GM21717 (cell line): Measurements from ENCODE around the gene LBR.

Experiments
- ATAC-seq: cut with Tn5 transposase; IDR thresholded peaks from one replicate; pipeline ENCODE4 v1.9.1; 2021; ENCODE audit warnings: mild to moderate bottlenecking, moderate library complexity; ENCODE audit not compliant: unreplicated experiment

The LBR gene

DNA sequence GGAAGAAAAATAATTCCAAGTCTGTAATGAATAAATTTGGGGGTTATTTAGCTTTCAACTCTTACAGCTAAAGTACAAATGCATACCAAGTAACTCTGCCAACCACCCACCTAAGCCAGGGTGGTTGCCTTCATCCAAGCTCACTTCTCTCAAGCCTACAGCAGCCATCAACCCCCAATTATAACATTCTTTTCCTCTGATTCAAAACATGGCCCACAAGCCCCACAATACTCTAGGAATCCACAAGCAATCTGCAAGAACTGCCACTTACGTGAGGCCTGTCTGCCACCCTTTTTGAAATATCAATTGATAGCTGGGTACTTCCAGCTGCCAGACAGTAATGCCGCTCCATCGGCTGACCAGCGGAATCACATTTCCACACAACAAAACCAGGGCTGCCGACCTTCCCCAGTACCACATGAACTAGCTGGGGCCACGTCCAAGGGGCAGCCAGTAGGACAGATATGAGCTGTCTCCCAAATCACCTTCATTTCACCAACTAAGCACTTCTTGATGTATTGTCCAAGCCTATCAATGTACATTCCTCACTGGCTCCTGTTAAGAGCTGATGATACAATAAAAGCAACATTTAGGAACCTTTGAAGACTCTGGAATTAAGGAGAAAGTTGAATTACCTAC lies 3.2 kb downstream of the LBR start:
- ATAC-seq, result no peak

DNA sequence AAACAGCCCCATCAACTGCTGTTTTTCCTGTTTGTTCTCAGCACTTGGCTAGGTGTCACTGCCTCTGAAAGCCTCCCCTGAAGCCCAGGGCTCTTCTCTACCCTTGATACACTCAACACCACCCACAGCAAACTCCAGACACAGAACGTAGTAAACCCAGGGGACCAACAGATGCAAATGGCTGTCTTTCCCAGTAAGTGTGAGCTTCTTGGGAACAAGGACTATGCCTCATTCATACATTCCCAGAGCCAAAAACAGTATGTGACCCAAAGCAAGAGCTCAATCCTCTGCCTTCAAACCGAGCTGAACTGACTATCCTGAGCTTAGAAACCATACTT lies 4.4 kb downstream of the LBR start:
- no peak for ATAC-seq

DNA sequence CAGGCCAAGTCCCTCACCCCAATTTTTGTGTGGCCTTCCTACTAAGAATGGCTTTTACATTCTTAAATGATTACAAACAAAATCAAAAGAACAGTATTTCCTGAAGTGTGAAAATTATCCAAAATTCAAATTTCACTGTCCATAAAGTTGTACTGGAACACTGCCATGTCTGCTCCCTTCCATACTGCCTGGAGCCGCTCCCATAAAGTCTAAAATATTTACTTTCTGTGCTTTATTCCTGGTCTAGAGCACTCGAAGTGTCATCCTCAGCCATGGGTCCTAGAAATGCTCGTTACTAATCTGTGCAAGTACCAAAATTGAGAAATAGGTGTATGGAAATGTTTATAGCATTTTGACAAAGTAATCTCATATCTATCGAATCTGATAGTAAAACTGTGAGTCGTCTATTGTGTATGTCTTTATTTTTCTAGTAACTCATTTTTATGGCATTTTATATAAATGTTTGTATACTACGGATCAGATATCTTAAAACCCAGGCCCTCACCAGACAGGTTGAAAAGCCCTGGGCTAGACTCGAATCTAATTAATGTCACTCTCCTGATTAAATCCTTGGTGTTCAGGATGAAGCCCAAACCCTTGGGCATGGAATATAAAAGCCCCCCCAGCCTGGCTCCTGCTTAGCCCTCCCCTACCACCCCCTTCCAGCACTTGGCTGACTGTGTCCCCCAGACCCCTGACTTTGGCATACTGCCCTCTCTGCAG lies 4.9 kb downstream of the LBR start:
- ATAC-seq, result no peak

DNA sequence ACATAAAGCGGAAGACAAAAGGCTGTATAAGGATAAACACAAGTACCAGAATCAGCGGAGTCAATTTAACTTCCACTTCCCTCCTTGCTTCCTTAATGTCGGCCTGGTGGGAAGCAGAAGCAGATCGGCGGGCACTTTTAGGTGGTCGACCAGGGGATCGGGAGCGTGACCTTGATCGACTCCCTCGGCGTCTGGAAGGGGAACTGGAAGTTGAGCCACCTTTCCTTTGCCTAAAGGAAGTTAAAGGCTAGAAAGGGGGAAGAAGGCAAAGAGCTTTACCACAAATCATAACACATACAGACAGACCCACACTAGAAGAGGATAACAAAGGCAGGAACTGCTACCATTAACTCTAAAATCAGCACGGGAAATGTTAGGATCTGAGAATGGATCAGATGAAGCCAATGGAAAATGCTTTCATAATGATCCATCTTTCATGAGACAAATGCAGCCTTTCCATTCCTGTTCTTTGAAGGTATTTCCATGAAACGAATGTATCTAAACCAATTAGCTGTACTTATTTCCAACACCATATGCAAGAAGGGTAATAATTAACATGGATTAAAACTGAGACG lies 5.7 kb downstream of the LBR start:
- no peak for ATAC-seq

DNA sequence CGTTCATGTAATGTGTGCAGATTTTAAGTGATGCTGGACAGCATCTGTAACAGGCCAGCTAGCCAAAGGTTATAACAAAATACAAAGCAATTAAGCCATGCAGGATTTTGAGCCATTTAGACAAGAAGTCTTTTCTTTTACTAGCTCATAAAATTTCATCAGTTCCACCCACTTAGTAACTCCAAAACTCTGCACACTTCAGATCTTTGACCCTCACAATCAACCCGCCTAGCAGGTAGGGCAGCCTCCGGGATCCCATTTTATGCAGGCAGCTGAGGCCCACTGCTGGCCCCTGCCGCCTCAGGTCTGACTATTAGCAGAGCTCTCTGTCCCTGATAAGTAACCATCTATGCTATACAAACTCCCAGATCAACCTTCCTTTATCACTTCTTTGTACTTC lies 9.2 kb downstream of the LBR start:
- ATAC-seq, result no peak

DNA sequence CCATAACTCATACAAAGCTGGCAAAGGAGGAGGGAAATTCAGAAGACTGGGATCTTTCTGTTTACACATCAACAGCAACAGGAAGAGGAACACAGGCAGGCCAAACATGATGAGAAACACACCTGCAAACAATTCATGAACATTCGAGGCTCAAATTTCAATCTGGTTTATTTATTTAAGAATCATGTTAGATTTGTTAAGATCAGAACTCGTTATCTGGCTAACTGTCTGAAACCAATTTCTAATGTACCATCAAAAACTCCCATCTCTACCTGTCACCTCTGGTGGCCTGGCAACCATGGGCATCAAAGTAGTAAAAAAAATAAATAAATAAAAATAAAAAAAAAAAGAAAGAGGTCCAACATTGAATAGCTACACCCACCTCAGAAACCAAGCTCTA lies 9.8 kb downstream of the LBR start:
- ATAC-seq, result no peak

DNA sequence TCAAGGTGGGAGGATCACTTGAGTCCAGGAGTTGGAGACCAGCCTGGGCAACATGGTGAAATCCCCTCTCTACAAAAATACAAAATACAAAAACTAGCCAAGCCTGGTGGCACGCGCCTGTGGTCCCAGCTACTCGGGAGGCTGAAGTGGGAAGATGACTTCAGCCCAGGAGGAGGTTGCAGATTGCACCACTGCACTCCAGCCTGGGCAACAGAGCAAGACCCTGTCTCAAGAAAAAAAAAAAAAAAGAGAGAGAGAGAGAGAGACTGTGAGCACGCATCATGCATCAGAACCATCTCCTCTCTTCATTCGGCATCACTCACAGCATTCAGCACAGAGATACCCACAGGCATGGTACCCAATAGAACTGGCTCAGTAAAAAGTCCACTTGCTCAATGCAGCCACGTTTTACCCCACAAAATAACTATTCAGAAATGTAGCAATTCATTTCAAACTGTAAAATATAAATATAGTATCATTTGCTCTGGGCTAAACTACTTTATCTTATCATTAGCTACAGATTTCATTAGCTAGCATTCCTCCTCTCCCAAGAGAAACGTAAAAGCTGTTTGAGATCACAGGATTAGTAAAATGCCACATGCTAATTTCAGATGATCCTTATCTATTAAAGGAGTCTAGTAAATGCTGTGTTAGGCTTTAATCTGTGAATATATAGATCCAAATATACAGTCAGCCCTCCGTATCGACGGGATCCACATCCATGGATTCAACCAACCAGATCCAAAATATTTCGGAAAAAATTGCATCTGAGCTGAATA lies 11.7 kb downstream of the LBR start:
- ATAC-seq, result no peak

DNA sequence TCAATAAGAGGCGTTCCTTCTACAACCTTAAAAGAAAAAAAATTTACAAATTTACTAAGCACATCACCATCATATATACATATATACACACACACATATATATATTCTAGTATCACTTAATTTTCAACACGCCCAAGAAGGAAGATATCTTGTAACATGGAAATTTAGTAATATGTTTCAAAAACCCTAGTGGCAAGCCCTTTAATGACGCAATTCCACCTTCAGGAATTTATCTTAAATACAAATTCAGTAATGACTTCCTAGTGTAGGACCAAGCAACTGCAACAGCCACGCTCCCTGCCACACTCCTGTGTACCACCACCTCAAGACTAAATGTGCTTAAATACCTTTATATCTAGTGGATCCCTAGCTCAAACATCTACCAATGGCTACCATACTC lies 12.5 kb downstream of the LBR start:
- ATAC-seq, result no peak

DNA sequence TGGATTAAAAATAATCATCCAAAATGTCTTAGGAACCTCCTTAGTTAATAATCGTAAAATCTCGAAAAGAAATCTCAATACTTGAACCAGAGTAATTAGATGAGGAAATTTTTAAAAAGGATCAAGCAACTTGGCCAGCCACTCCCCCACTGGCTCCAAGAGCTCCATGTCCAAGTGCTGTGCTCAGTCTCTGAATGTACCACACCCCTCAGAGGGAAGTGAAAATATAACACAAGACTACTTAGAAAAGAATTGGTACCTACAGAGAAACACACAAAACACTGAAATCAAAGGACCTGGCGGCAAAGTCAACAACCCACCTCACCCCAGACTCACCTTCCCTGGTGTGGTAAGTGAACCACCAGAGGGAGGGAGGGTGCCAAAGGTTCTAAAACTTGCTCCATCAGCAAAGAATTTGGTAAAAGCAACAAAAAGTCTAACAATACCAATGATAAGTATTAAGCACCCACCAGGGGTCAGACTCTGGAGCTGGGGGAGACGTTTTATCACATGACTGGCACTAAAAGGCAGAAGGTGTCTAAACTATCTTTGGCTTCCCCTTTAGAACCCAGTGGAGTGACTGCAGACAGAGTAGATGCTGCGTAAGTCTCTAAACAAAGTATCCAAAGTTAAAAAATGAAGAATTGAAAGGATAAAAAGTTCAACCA lies 14.0 kb downstream of the LBR start:
- peak; percentile 49 for ATAC-seq

DNA sequence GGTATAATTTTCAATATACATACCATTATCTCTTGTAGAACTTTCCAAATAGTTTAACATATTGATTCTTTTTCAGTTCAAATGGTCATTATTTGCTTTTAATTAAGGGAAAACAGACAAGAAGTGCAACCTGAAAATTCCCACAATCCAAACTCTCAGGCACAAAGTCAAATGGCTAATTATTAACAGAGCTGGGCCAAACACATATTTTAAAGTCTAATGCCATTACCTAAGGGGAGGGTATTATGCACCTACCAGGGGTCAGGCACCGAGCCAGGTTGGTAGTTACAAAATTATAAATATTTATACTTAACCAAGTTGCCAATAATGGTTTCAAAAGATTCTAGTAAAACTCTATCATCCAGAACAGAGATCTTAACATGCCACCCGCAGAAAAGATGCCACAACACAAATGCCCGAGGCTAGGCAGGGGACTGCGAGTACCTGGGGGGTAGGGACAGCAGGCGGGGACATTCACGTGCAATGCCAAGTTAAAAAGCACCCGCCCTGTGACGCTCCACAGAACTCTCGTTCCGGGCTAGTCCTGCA lies 15.0 kb downstream of the LBR start:
- no peak for ATAC-seq

DNA sequence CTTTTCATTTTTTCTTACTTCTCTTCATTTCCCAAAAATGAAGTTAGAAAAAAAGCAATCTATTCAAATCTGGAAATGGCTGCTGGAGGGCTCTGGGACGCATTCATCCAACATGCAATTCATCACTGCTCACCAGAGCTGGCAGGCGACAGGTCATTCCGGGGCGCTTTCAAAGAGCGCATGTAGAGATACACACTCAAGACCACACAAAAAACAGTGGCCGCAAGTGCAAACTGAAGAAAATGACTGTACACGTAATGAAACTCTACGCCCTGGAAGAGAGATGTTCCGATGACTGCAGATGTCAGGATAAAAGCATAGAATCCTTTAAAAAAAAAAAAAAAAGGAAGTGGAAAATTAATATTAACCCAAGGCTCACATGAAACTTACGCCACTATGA lies 15.5 kb downstream of the LBR start:
- no peak for ATAC-seq

DNA sequence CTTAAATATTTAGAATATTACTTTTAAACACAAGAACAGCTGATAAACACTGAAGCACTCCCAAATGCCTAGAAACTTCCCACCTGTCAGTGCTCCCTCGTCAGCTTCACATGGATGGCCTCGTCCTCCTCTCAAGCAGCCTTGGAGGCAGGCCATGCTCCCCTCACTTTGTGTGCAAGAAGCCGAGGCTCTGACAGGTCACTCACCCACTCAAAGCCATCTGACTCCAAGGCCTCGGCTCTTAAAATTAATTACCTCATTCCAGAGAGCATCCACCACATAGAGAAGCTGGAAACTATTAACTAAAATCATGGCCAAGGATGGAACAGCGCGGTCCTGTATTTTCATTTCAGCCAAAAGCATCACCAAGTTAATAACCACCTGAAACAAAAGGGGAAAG lies 17.8 kb downstream of the LBR start:
- no peak for ATAC-seq

DNA sequence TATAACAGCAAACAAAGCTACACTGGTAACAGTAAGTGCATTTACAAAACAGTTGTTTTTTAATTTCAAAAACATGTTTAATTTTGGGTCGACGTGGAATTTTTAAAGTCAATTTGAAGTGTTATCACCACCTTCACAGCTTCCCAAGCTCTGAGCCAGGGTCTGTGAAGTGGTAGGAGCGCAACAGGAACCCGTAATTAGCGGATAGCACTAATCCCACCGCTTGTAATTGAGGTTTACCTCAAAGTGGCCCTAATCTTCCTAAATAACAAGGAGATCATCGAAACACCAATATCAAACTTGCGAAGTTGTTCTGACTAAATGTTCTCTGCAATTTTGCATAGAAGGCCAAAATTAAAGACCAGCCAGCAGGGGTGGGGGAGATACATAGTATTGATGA lies 18.8 kb downstream of the LBR start:
- no peak for ATAC-seq

DNA sequence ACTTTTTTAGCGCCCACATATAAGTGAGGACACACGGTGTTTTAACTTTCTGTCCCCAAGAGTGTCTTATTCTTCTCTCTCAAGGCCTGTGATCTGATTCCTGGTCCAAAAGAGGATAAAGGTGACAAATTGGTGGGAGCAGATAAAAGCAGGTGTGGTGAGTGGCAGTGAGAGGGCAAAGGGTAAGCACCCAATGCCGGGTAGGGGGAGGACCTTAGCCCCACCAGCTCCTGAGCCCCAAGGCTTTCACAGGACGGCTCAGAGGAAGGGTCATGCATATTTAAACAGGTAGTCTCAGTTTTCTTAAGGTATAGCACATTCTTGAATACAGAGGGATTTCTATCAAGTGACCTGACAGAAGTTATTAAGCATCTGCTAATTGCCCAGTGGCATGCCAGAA lies 19.6 kb downstream of the LBR start:
- no peak for ATAC-seq

DNA sequence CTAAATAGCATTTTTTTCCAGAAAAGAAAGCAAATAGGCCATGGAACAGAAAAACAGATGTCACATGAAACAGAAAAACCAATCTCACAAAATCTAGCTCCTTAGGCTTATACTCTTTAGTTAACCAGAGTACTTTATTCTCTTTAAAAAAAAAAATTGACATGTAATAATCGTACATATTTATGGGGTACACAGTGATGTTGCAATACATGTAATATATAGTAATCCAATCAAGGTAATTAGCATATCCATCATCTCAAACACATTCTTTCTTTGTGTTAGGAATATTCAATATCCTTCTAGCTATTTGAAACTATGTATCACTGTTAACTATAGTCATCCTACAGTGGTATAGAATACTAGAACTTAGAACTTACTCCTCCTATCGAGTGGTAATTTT lies 20.1 kb downstream of the LBR start:
- no peak for ATAC-seq

DNA sequence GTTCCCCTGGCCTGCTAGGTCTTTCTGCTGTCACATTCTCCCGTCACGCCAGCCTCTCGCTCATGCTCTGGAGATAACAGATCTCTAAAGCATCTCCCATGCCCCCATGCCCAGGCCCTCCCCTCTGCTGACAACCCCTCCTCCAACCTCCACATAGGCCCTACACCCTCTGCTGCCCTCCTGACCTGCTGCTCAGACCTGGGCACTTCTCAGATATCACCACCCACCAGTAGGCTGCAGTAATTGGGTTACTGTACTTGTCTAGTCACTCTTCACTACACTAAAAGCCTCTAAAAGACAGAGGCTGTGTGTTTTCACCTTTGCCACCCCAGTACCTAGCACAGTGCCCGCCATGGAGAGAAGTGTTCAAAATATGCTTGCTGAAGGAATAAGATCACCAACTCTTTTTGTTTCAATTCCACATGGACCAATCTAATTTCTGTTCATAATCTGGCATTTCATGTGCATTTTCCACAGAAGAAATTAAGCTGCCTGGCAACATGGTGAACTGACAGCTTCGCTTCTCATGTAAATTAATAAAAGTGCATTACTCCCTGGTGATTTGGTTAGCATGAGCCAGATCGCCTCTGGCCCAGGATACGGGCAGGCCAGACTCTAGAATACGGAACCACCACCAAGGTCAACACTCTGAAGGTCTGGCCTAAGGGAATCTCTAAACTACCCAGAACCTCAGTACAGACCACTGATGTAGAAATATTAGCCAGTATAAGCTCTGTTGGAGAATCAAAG lies 20.7 kb downstream of the LBR start:
- ATAC-seq, result no peak

DNA sequence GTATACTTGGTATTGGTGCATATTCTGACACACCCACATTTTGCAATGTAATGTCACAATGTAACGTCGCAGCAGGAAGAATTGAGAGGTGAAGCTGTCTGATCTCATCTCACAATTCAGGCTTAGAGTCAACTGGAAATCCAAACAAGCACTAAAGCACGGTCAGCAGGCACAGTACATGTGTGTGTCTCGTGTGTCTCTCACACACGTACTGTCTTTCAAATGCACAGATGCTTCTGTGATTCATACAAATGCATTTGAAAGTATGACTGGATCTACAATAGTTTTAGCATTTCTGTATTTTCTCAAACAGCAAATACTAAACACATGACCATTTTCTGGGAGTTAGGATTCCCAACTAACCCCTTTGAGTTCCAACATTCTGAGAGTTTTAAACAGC lies 26.9 kb downstream of the LBR start:
- ATAC-seq, result no peak

DNA sequence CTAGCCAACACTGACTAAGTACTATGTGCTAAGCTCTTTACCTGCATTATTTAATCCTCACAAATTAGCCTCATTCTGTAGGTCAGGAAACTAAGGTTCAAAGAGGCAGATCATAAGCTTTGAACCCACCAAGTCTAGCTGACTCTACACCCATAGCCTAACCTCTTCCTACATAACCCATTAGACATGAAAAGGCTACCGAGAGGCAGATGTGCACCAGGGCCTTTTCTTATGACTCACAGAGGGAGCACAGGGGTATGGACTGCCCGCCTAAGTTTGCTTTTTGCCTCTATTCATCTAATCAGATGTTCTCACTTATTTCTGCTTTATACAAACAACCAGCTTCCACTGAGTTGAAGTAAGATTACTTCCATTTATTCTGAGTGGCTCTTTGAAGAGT lies 31.5 kb downstream of the LBR start:
- no peak for ATAC-seq

DNA sequence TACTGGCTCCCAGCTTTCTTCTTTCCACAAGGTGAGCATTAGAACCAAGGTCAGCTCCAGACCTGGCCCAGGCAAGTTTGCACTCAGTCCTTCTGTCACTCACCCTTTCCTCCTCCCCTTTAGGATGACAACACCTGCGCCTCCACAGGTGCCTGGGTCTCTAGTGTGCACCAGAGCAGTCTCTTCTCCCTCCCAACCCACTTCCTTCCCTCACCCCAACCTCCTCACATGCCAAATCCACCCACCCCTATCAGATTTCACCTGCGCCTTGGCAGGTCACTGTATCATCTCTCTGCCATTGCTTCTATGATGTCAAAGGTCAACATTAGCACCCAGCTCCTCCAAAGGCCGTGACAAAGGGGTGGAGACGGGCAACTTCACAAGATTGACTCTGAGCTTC lies 38.0 kb downstream of the LBR start:
- no peak for ATAC-seq

DNA sequence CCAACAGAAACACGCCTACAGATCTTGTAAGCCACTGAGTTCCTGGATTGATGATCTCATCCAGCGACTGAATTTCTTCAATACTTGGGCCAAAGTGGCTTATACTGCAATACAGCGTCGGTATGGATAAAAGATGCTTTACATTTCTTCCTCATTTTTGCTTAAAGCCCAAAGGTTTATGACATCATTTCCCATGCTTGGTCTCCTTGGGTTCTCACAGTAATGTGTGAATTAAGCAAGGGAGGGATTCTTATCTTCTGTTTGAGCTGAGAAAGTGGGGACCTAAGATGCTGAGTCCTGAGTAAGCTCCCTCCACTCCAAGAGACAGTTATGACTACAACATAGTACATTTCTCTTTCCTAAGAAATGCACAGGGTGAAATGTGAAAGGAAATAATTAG lies 39.5 kb downstream of the LBR start:
- no peak for ATAC-seq
